GM21619 (cell line): Measurements from ENCODE around the gene LIMS2.

ENCODE experiments used
- ATAC-seq: cut with Tn5 transposase; IDR thresholded peaks from one replicate; pipeline ENCODE4 v1.9.1; 2021; ENCODE audit not compliant: unreplicated experiment

Gene LIMS2

DNA sequence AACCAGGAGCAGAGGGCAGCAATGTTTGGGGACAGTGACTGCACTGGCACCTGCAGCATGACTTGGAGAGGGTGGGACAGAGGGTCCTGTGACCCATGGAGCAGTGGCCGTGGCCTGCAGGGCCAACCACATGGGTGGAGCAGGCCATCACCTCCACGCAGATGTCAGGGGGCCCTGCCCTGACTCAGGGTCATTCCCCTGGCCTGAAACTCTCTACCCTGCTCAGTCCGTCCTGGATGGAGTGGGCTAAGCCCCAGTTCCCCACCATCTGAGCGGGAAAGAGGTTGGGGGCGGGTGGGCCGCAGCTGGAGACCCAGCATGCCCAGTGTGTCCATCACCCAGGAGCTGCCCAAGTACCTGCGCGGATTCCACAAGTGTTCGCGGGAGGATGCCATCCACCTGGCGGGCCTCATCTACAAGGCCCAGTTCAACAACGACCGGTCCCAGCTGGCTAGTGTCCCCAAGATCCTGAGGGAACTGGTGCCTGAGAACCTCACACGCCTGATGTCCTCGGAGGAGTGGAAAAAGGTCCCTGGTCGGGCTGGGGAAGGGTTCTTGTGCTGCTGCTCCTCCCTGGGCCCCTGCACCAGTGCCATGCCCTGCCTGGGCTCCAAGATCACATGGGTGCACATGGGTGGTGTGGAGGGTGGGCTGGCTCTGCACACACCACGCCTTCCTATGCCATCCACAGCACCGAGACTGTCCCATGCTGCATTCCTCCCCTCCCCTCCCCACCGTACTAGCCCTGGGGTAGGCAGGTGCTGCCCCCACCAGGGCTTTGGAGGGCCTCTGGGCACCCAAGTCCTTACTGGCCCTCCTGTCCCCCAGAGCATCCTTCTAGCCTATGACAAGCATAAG, 39.7 kb downstream of the LIMS2 start:
- no peak for ATAC-seq

- no peak for ATAC-seq
Observed at GRCh38 chr2:127634626-127635379, 40.5 kb downstream of the LIMS2 start.

DNA sequence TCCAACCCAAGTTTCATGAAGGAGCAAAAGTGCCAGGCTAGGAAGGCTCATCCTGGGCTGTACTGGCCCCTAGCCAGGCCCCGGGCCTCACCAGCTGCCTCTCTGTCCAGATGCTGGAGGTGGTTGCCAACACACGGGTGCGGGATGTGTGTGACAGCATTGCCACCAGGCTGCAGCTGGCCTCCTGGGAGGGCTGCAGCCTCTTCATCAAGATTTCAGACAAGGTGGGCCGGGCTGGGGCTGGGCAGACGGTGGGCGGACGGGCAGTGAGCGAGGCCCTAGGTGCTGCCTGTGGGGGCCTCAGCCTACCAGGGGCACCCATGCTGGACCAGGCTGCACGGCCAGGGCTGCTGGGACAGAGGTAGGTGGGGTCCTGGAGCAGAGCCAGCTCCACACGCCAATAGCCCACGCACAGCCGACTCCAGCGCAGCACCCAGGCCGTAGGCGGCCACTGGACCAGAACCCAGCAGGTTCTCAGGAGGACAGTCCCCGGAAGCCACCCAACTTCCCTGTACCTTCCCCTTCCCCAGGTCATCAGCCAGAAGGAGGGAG, 41.2 kb downstream of the LIMS2 start:
- no peak for ATAC-seq

- ATAC-seq: no peak
Observed at GRCh38 chr2:127633556-127634065, 41.7 kb downstream of the LIMS2 start.

DNA sequence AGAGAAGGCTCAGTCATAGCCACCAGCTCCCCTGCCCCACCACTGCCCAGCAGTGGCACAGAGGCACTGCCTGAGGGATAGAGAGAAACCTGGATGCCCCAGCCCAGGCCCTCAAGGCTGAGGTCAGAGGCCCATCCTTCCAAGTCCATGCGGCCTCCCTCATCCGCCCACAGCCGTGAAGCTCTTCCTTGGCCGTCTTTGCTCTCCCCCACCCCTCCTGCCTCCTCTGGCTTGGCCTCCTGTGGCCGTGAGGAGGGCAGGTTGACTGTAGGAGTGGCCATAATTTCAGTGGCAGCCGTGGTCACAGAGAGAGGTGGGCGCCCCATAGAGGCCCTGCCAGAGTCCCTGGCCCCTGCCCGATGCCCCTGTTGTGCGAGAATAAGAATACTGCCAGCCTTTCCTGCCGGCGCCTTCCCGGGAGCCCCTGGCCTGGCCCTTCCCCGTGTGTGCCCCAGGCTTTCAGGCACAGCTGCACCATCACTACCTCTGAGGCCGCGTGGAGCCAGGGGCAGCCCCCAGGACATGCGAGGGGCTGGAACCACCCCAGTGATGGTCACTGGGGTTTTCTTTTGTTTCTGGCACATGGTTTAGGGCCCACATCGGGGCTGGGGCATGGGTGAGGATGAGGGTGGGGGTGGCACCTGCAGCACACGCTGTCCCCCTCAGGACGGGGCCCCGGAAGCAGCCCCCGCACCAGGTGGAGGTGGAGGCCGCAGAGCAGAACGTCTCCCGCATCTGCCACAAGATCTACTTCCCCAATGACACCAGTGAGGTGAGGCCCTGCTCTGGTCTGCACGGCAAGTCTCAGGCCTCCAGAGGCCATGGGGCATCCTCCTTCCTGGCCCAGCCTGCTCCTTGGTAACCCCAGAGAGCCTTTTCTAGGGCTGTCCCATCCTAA, 42.5 kb downstream of the LIMS2 start:
- ATAC-seq: peak; percentile 54

DNA sequence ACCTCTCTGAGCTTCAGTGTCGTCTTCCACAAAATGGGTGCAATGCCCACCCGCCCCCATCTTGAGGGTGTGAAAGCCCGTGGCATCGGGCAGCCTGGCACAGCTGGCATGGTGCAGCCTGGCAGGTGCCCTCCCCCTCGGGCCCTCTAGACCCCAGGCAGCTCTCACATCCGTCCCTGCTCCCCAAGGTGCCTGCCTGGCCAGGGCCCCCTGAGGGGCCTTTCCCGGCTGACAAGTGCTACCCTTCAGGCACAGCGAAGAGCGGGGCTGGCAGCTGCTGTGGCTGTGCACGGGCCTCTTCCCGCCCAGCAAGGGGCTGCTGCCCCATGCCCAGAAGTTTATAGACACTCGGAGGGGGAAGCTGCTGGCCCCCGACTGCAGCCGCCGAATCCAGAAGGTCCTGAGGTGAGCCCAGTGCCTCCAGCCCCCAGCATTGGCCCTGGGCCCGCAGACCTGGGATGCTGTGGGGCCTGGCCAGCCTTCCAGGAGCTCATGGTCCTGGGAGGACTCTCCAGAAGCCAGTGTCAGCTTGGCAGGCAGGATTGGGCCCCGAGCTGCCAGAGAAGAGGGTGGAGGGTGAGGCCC, 43.2 kb downstream of the LIMS2 start:
- no peak for ATAC-seq

DNA sequence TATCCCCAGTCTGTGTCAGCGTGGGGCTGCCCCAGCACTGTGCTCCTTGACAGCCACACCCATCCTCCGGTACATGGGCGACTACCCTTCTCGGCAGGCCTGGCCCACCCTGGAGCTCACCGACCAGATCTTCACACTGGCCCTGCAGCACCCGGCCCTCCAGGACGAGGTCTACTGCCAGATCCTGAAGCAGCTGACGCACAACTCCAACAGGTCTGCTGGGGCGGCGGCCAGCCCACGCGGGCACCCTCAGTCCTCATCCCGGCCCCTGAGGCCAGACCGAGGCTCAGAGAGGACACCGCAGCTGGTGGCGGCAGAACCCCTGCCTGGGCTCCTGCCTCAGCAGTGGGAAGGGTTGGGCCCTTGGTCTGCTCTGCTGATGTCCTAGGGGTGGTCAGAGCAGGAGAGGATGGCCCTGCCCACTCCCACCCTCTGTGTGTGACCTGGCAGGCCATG, 43.8 kb downstream of the LIMS2 start:
- ATAC-seq: no peak

DNA sequence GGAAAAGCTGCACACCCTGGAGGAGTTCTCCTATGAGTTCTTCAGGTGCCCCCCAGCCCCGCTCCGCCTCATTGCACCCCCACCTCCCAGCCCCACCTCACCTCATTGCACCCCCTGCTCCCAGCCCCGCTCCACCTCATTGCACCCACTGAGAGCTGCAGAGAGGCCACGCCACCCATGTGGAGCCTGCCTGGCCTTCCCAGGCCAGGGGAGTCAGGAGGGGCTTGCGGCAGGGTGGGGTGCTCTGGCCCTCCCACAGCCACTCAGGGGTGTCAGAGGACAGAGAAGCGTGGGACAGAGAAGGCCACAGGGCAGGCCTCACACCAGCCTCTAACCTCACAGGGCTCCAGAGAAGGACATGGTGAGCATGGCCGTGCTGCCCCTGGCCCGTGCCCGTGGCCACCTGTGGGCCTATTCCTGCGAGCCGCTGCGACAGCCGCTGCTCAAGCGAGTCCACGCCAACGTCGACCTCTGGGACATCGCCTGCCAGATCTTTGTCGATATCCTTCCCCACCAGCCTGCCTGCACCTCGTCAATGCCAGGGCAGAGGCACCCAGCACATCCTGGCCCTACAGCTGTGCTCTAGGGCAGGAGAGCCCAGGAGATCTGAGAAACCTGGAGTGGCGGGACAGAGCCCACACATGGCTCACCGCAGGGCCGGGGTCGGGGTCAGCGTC, 44.3 kb downstream of the LIMS2 start:
- ATAC-seq: no peak

- no peak for ATAC-seq
Observed at GRCh38 chr2:127630096-127630863, 45.0 kb downstream of the LIMS2 start.

DNA sequence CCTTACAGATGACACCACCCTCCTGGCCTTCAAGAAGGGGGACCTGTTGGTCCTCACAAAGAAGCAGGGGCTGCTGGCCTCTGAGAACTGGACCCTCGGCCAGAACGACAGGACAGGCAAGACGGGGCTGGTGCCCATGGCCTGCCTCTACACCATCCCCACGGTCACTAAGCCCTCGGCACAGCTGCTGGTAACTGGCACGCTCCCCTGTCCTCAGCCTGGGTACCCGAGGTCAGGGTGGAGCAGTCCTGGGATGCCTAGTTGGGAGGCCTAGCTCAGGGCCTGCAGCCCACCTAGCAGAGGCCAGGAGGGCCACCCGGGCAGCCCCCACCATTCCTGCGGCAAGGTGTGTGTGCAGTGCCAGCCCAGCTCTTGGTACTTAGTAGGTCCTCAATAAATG, 45.7 kb downstream of the LIMS2 start:
- no peak for ATAC-seq

- ATAC-seq: no peak
Observed at GRCh38 chr2:127628767-127629614, 46.3 kb downstream of the LIMS2 start.

DNA sequence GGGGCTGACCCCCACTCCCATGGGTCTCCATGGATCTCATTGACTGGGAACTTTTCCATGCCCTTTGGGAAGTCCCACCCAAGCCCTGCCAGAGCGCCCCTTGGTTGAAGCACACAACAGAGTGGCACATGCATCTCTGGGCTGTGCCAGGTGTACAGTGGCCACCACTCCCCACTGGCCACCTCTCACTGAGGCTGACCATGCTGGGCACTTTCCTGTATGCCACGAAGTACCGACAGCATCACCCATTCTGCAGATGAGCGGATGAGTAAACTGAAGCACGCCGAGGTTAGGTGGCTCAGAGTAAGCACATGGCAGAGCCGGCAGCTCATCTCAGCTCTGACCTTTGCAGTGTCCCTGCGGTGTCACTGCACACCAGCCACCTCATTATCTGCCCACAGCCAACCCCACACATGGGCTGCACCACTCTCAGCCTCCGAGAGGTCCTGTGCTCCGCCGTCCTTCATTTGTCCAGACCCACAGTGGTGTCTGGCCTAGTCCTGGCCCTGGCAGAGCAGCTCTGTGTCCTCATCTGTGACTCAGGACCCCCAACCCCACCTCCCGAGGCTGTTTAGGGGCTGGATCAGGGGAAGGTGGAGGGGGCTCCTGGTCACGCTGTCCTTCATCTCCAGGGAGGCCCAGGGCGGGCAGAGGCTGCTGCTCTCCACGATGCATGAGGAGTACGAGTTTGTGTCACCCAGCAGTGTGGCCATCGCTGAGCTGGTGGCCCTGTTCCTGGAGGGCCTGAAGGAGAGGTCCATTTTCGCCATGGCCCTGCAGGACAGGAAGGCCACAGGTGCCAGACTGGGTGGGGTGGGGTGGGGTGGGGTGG, 47.4 kb downstream of the LIMS2 start:
- ATAC-seq: no peak

DNA sequence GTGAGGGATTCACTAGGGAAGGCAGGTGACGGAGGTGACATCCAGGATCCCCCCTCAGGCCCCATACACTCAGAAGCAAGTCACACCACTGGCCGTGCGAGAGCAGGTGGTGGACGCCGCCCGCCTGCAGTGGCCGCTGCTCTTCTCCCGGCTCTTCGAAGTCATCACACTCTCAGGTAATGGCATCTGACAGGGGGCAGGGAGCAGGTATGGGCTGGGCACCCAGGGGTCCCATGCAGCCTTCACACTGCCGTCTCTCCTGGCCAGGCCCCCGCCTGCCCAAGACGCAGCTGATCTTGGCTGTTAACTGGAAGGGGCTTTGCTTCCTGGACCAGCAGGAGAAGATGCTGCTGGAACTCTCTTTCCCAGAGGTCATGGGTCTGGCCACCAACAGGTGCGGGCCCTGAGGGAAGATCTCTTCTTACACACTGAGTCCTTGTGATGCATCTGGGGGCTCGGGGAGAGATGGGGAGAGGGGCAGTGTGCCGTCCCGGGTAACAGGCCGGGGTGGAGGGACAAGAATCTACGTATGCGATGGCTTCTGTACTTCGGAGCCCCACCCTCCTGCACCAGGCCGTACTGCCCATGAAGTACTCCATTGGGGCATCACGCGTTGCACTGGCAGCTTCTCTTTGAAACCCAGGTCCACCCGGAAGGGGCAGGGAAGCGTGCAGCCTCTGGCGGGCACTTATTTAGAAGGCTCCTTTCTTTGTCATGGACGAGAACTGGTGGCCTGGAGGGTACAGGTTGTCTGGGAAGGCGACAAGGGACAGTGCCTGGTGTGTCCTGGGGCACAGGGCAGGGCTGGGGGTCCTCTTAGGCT, 48.2 kb downstream of the LIMS2 start:
- no peak for ATAC-seq

- ATAC-seq: no peak
Observed at GRCh38 chr2:127626175-127626574, 49.2 kb downstream of the LIMS2 start.

GRCh38 chr2:127625572-127625951, 49.8 kb downstream of the LIMS2 start:
- ATAC-seq: no peak
